ENCODE results near the gene ORMDL3.

- TF ChIP-seq CTCF (conservative IDR thresholded peaks at IDR 0.05; ENCODE audit: low read depth, low read length) (no peak), EZH2 (IDR thresholded peaks at IDR 0.05; ENCODE audit: borderline replicate concordance, low read depth, low read length, poor library complexity, severe bottlenecking) (no peak)
These were observed 11.8 kb downstream of the ORMDL3 start for GRCh38 chr17:39915559-39915958.

Data from A673 (cell line).